ENCODE results near the gene PNPLA1.

The PNPLA1 gene

GRCh38 chr6:36324191-36324590 lies 54.3 kb downstream of the PNPLA1 start:
- no peak for TF ChIP-seq ZFX (IDR thresholded peaks at IDR 0.05)
- TF ChIP-seq CTCF (conservative IDR thresholded peaks at IDR 0.05), result no peak
- H3K27ac ChIP-seq, result no peak overlapping the region

GRCh38 chr6:36324715-36325114 lies 54.9 kb downstream of the PNPLA1 start:
- TF ChIP-seq CTCF (conservative IDR thresholded peaks at IDR 0.05) (no peak), ZFX (IDR thresholded peaks at IDR 0.05) (no peak)
- no peak overlapping the region for H3K27ac ChIP-seq

- H3K27ac ChIP-seq, result no peak overlapping the region
- no peak for TF ChIP-seq ZFX (IDR thresholded peaks at IDR 0.05)
- TF ChIP-seq CTCF (conservative IDR thresholded peaks at IDR 0.05), result no peak
Measured at GRCh38 chr6:36326356-36326995, 56.6 kb downstream of the PNPLA1 start.

- no peak overlapping the region for H3K27ac ChIP-seq
Measured at GRCh38 chr6:36327226-36327918, 57.5 kb downstream of the PNPLA1 start.

GRCh38 chr6:36327919-36328236 lies 58.0 kb downstream of the PNPLA1 start:
- TF ChIP-seq CTCF (conservative IDR thresholded peaks at IDR 0.05), result no peak
- no peak for TF ChIP-seq ZFX (IDR thresholded peaks at IDR 0.05)
- H3K27ac ChIP-seq, result no peak overlapping the region

More at GRCh38 chr6:36327226-36327918, 57.5 kb downstream of the PNPLA1 start:
- no peak for TF ChIP-seq CTCF (conservative IDR thresholded peaks at IDR 0.05)
- no peak for TF ChIP-seq ZFX (IDR thresholded peaks at IDR 0.05)

- TF ChIP-seq ZFX (IDR thresholded peaks at IDR 0.05), result no peak
- no peak for TF ChIP-seq CTCF (conservative IDR thresholded peaks at IDR 0.05)
Measured at GRCh38 chr6:36328600-36328999, 58.7 kb downstream of the PNPLA1 start.

DNA sequence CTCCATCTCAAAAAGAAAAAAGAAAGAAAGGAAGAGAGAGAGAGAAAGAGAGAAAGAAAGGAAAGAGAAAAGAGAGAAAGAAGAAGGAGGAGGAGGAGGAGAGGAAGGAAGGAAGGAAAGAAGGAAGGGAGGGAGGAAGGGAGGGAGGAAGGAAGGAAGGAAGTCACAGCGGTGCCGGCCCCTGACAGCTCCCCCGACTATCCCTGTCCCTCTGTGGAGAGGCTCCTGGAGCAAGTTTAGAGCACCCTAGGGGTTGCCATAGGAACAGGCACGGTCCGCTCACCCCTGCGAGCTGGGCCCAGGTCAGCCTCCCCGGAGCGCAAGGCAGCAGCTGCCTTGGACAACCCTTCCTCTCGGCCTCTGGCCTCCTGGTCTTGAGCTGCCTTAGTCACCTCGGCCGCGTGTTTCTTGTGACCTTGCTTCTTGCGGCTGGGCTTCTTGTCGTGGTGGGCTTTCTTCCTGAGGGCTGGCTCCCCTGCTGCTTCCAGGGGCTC lies 60.0 kb downstream of the PNPLA1 start:
- H3K27ac ChIP-seq, result no peak overlapping the region
- TF ChIP-seq CTCF (conservative IDR thresholded peaks at IDR 0.05), result no peak
- no peak for TF ChIP-seq ZFX (IDR thresholded peaks at IDR 0.05)

More at GRCh38 chr6:36328600-36328999, 58.7 kb downstream of the PNPLA1 start:
- H3K27ac ChIP-seq, result no peak overlapping the region

Data from C4-2B (cell line).